ENCODE results near the gene LCMT1.

Gene LCMT1

GRCh38 chr16:25199457-25199856, 87.9 kb downstream of the LCMT1 start:
- ATAC-seq = no peak
- no peak for DNase-seq

DNA sequence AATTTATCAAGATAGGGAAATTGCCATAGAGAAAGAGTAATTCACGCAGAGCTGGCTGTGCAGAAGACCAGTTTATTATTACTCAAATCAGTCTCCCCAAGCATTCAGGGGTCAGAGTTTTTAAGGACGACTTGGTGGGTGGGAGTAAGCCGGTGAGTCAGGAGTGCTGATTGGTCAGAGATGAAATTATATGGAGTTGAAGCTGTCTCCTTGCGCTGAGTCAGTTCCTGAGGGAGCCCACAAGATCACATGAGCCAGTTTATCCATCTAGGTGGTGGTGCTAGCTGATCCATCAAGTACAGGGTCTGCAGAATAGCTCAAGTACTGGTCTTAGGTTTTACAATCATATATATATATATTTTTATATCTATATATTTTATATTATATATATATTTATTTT, 99.2 kb downstream of the LCMT1 start:
- ATAC-seq (peak; percentile 92), DNase-seq (peak; percentile 24)

DNA sequence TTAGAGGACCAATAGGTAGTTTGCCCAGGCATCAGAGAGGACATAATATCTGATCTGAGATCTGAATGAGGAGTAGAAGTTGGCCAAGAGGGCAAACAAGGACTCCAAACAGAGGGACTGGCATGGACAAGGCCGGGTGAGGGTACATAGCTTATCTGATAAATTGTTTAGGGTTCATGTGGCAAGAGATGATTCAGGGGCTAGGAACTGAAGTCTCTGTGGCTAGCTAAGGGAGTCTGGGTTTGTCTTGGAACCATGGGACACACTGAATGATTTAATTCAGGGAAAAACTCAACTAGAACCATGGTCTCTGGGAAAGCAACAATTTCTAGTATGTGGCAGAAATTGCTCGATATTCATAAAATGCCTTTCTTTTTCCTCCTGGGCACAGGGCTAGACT, 101.1 kb downstream of the LCMT1 start:
- no peak for DNase-seq
- no peak for ATAC-seq

DNA sequence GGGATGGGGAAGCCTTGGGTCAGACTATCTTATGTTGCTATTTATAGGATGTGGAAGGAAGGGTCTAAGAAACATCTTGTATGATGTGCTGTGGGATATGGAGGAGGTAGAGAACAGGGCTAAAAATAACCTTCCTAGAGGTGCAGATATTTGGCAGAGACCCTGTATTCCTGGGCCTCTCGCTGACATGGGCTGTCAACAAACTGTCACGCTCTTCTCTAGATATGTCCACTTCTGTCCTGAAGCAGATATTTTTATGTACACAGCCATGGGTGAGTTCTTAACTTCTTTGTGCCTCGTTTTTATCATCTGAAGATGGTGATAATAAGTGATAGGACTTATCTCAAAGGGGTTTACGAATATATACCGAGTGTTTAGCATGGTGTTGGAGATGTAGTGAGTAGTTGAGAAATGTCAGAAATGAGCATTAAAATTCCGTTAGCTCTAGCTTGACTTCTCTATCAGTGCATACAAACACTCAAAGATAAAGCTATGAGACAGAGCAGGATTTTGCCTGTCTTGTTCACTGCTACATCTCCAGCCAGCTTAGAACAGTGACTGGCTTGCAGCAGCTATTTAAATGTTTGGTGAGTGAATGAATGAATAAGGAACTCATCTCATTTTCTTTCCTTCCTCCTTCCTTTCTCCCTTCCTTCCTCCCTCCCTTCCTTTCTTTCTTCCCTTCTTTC, 102.3 kb downstream of the LCMT1 start:
- no peak for DNase-seq

GRCh38 chr16:25217112-25217511, 105.6 kb downstream of the LCMT1 start:
- DNase-seq = no peak
- no peak for ATAC-seq

More for the DNA sequence above, 102.3 kb downstream of the LCMT1 start:
- no peak for ATAC-seq

DNA sequence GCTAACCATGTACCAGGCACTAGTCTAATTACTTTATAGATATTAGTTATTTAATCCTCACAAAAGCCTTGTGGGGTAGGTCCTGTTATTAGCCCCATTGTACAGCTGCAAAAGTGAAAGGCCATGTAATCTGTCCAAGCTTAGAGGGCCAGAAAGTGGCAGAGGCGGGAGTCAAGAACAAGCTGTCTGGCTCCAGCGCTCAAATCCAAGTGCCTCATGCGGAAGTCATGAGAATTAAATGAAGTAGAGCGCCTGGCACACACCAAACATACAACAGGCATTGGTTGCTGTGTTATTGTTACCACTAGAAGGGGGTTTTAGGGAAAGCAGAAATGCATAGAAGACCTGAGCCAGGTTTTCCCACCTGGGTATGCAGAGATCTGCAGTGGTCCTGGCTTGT, 106.4 kb downstream of the LCMT1 start:
- DNase-seq (no peak), ATAC-seq (no peak)

DNA sequence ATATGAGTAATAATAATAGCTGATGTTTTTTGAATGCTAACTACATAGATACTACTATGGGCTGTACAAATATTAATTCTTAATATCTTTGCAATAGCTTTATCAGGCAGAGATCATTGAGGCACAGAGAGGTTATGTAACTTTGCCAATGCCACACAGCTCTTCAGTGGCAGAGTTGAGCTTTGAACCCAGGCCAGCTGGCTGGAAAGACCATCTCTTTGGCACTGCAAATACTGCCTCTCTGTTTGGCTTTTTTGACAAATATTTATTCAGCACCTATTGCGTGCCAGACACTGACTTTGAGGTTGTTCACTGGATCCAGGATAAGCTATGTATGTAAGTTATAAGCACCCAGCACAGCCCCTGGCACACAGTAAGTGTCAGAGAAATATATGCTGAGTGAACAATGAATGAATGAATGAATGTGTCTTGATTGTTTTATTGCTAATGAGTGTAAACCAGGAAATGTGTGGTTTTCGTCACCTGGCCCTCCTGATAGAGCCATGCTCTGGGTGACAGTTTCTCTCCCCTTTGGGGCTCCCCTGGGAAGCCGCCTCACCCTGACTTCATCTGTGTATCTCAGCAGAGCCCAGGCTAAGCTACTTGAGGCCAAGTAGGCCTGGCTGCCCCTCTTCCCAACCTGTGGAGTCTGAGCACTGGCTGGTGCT, 107.7 kb downstream of the LCMT1 start:
- no peak for ATAC-seq
- no peak for DNase-seq

DNA sequence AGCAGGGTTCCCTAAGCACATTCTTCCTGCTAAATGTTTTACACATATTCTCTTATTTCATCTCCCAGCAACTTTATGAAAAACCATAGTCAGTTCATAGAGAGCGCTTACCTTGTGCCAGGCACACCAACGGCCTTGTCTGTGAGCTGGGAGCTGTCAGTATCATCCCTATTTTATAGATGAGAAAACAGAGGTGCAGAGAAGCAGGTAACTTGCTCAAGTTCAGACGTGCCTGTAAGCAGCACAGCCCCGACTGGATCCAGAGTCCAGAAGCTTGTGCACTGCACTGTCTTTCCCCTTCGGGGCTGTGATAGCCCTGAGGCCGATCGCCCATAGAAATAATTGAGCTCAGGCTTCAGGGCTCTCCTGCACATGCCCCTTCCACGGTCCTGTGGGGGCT, 111.4 kb downstream of the LCMT1 start:
- no peak for DNase-seq
- no peak for ATAC-seq

DNA sequence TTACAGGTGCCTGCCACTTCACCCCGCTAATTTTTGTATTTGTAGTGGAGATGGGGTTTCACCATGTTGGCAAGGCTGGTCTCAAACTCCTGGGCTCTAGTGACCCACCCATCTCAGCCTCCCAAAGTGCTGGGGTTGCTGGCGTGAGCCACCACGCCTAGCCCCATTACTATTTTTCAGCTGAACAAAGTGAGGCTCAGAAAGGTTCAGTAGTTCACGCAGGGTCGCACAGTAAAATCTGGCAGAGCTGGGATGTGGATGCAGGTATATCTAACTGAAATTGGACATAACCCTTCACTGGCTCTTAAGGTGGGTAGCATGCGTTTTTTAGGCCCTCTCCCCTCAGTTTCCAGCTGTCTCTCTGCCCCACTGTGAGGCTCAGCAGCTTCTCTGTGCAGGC, 112.4 kb downstream of the LCMT1 start:
- ATAC-seq (no peak), DNase-seq (no peak)

DNA sequence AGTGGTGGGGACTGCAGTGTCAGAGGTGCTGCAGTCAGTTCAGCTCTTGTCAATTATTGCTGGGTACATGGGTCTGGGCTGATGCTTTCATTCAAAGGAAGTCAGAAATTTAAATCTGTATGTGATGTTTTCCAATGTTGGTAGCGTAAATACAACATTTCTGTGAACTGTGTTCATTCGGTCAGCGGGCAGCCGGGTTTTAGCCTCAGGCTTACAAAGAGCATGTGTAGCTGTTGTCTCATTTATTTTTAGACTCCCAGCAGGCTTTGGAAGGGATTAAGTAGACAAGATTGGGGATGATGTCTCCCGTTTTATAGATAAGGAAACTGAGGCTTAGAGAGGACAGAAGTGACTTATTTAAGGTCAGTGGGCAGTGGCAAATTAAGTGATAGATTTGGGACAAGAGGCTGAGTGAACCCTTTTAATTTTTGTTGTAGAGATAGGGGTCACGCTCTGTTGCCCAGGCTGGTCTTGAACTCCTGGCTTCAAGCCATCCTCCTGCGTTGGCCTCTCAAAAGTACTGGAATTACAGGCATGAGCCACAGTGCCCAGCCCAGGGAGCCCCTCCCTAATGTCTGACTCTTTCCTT, 113.3 kb downstream of the LCMT1 start:
- ATAC-seq (no peak), DNase-seq (no peak)

All from stimulated activated naive CD8-positive, alpha-beta T cell treated with anti-CD3 and anti-CD28 coated beads, Interleukin-15, Interleukin-2, amounts not matched to agents 100 U/mL and 50 U/mL, for 24 hours (primary cell).